Liver (tissue), 9 donors: ENCODE results near the gene MVB12B. TPM values are rescaled to one million over a fixed set of nuclear protein-coding genes. Genes with fewer than 3 reads are reported as not detected.

Source experiments
- DNase-seq: peaks from one replicate; pipeline ENCODE4 v3.0.0-alpha.2; 2017; ENCODE audit warnings: low spot score
- H3K27ac ChIP-seq, 2 donors: one replicate each; pipeline ENCODE4 v1.7.0; 2013; ENCODE audit warnings: inconsistent platforms in 2 of 2, low read length in 2 of 2, control low read depth in 1 of 2, low read depth in 1 of 2, mild to moderate bottlenecking in 1 of 2
- H3K27me3 ChIP-seq, 4 donors: one replicate each; pipeline versions ENCODE4 v1.6.1 to v1.7.0; 2013; ENCODE audit warnings: low read length in 3 of 4, inconsistent platforms in 1 of 4, mild to moderate bottlenecking in 1 of 4, moderate library complexity in 1 of 4; ENCODE audit not compliant: control insufficient read depth in 4 of 4, insufficient read depth in 4 of 4
- H3K36me3 ChIP-seq, 4 donors: one replicate each; pipeline versions ENCODE4 v1.6.1 to v1.7.0; 2013; ENCODE audit warnings: low read length in 3 of 4, mild to moderate bottlenecking in 3 of 4, low read depth in 1 of 4, moderate library complexity in 1 of 4; ENCODE audit not compliant: control insufficient read depth in 4 of 4, insufficient read depth in 3 of 4
- H3K4me1 ChIP-seq, 4 donors: one replicate each; pipeline versions ENCODE4 v1.6.1 to v1.7.0; 2013; ENCODE audit warnings: low read length in 3 of 4, mild to moderate bottlenecking in 3 of 4, moderate library complexity in 1 of 4; ENCODE audit not compliant: control insufficient read depth in 4 of 4, insufficient read depth in 4 of 4
- H3K4me3 ChIP-seq, 3 donors: one replicate each; pipeline versions ENCODE4 v1.6.1 to v1.7.0; 2013; ENCODE audit warnings: low read length in 3 of 3, control low read depth in 1 of 3, low read depth in 1 of 3, mild to moderate bottlenecking in 1 of 3
- H3K9ac ChIP-seq, 2 donors: one replicate each; pipeline ENCODE4 v1.7.0; 2013; ENCODE audit warnings: low read length in 2 of 2, mild to moderate bottlenecking in 2 of 2, moderate library complexity in 2 of 2, control low read depth in 1 of 2, low read depth in 1 of 2
- H3K9me3 ChIP-seq, 4 donors: one replicate each; pipeline versions ENCODE4 v1.6.1 to v1.7.0; 2013; ENCODE audit warnings: low read length in 3 of 4; ENCODE audit not compliant: control insufficient read depth in 4 of 4
- EGR1 ChIP-seq, 2 donors: IDR thresholded peaks; 2 replicates each; pipeline ENCODE4 v1.6.1; 2016 to 2018; ENCODE audit warnings: antibody characterized with exemption in 2 of 2, low read depth in 2 of 2
- FOXA1 ChIP-seq: IDR thresholded peaks from 2 replicates; pipeline ENCODE4 v1.6.1; 2016; ENCODE audit warnings: antibody characterized with exemption
- GABPA ChIP-seq, 2 donors: IDR thresholded peaks in 1 of 2; conservative IDR thresholded peaks in 1 of 2; 2 replicates each; pipeline ENCODE4 v1.6.1; 2016; ENCODE audit warnings: antibody characterized with exemption in 2 of 2, mild to moderate bottlenecking in 1 of 2, moderate library complexity in 1 of 2
- HNF4G ChIP-seq: IDR thresholded peaks from 2 replicates; pipeline ENCODE4 v1.6.1; 2016; ENCODE audit warnings: antibody characterized with exemption
- JUND ChIP-seq, 2 donors: IDR thresholded peaks; 2 replicates each; pipeline ENCODE4 v1.6.1; 2016; ENCODE audit warnings: antibody characterized with exemption in 2 of 2
- NR2F2 ChIP-seq: IDR thresholded peaks from 2 replicates; pipeline ENCODE4 v1.6.1; 2016; ENCODE audit warnings: antibody characterized with exemption
- RAD21 ChIP-seq, 2 donors: IDR thresholded peaks; 2 replicates each; pipeline ENCODE4 v1.6.1; 2016; ENCODE audit warnings: antibody characterized with exemption in 2 of 2, mild to moderate bottlenecking in 2 of 2
- REST ChIP-seq: IDR thresholded peaks from 2 replicates; pipeline ENCODE4 v1.6.1; 2016; ENCODE audit warnings: antibody characterized with exemption, mild to moderate bottlenecking
- SP1 ChIP-seq: IDR thresholded peaks from 2 replicates; pipeline ENCODE4 v1.6.1; 2018; ENCODE audit warnings: antibody characterized with exemption, mild to moderate bottlenecking
- TAF1 ChIP-seq: conservative IDR thresholded peaks from 2 replicates; pipeline ENCODE4 v1.6.1; 2016; ENCODE audit warnings: antibody characterized with exemption, mild to moderate bottlenecking
- YY1 ChIP-seq: IDR thresholded peaks from 2 replicates; pipeline ENCODE4 v1.6.1; 2016; ENCODE audit warnings: antibody characterized with exemption, mild to moderate bottlenecking
- ZBTB33 ChIP-seq: IDR thresholded peaks from 2 replicates; pipeline ENCODE4 v1.6.1; 2016; ENCODE audit warnings: antibody characterized with exemption
- WGBS: extraction: QIAGEN DNeasy Blood & Tissue Kit; methylation state at CpG from one replicate; pipeline ENCODE4 v1.1.7; 2013; 5-methylcytosine and 5-hydroxymethylcytosine counted together
- polyA plus RNA-seq, 2 donors: library from polyadenylated mRNA; stranded (reverse) in 1 of 2; unstranded in 1 of 2; fragments of 200-250 nt in 1 of 2; fragments of >200 nt in 1 of 2; fragmentation: Nextera tagmentation in 1 of 2; extraction: Ambion mirVana in 1 of 2; gene quantifications; one replicate each; pipeline versions ENCODE4 v1.2.1 to v1.2.3, GENCODE V29; 2013 to 2015
- total RNA-seq, 2 donors: library from RNA; depleted of rRNA; stranded (reverse); fragments of >200 nt; gene quantifications; one replicate each; pipeline ENCODE4 v1.2.3, GENCODE V29; 2014
- TF ChIP-seq, protein P1 (sequence below): IDR thresholded peaks from 2 replicates; pipeline ENCODE4 v1.6.1; 2016; ENCODE audit warnings: antibody characterized with exemption
- TF ChIP-seq, protein P2 (sequence below): IDR thresholded peaks from 2 replicates; pipeline ENCODE4 v1.6.1; 2016; ENCODE audit warnings: antibody characterized with exemption
- donor health status: healthy.
- donor health status: healthy.
- donor health status: healthy.
- donor health status: healthy.
- donor health status: healthy.

Gene MVB12B
- total and polyA plus RNA-seq, 4 donors = 5.3 to 12.4 (median 8.4) TPM

DNA sequence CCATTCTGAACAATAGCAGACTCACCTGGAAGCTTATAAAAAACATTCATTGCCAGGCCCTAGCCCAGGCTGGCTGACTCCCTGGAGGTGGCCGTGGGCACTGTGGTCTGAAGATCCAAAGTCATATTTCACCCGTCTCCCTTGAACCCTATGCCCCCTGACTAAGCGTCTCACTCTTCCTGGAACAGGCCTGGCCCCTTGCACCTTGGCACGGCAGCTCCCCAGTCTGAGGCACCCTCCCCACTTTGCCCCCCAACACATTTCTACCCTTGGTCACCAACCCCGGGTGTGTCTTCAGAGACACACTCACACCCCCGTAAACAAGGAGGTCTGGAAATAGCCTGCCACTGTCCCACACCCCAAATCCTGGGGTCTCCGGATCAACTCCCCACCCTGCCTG, 218.5 kb downstream of the MVB12B start:
- TF ChIP-seq RAD21 (IDR thresholded peaks at IDR 0.05) (no peak), HNF4G (no peak), EGR1 (IDR thresholded peaks at IDR 0.05; ENCODE audit: low read depth in 2 of 2) (no peak), JUND (IDR thresholded peaks at IDR 0.05) (no peak), ZBTB33 (no peak), NR2F2 (no peak), TAF1 (no peak), FOXA1 (no peak), REST (no peak), YY1 (no peak)
- TF ChIP-seq, protein P1, sequence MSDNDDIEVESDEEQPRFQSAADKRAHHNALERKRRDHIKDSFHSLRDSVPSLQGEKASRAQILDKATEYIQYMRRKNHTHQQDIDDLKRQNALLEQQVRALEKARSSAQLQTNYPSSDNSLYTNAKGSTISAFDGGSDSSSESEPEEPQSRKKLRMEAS = no peak
- no peaks in the 10 kb centered on the region for H3K36me3 ChIP-seq
- WGBS = 84% methylated on average over 7 of the region's 7 CpGs
- H3K4me3 ChIP-seq = no peak overlapping the region
- DNase-seq = no peak
- H3K27me3 ChIP-seq = no peaks in the 10 kb centered on the region
- H3K27ac ChIP-seq = no peak overlapping the region
- H3K9ac ChIP-seq = no peak overlapping the region
- H3K9me3 ChIP-seq = no peaks in the 10 kb centered on the region
- peaks cover 0 to 6% (median 2%) of the 10 kb centered on the region in 4 donors for H3K4me1 ChIP-seq

GRCh38 chr9:126546036-126546435, 219.4 kb downstream of the MVB12B start:
- peaks cover 0 to 6% (median 2%) of the 10 kb centered on the region in 4 donors for H3K4me1 ChIP-seq
- no peak for DNase-seq
- TF ChIP-seq SP1 = no peak
- TF ChIP-seq, protein P1 = no peak
- no peak for TF ChIP-seq HNF4G
- no peak for TF ChIP-seq GABPA (IDR thresholded peaks at IDR 0.05 in 1 of 2, conservative IDR thresholded peaks at IDR 0.05 in 1 of 2)
- no peak for TF ChIP-seq JUND (IDR thresholded peaks at IDR 0.05)
- TF ChIP-seq, protein P2, sequence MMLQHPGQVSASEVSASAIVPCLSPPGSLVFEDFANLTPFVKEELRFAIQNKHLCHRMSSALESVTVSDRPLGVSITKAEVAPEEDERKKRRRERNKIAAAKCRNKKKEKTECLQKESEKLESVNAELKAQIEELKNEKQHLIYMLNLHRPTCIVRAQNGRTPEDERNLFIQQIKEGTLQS = no peak
- no peak for TF ChIP-seq TAF1

More at GRCh38 chr9:126546036-126546435, 219.4 kb downstream of the MVB12B start:
- Histone ChIP-seq H3K9ac (no peak overlapping the region), H3K4me3 (no peak overlapping the region), H3K9me3 (no peaks in the 10 kb centered on the region), H3K36me3 (no peaks in the 10 kb centered on the region), H3K27ac (no peak overlapping the region), H3K27me3 (no peaks in the 10 kb centered on the region)
- 82% methylated on average over 7 of the region's 7 CpGs for WGBS
